Keratinocyte (primary cell): ENCODE measurements around the gene C7orf25. TPM values are rescaled to one million over a fixed set of nuclear protein-coding genes. Genes with fewer than 3 reads are reported as not detected.

Experiments used
- DNase-seq: peaks from one replicate; pipeline ENCODE4 v3.0.0-alpha.2; 2011; ENCODE audit warnings: low read depth, missing footprints, low spot score
- FAIRE-seq: peaks from 2 replicates; lab custom pipeline; 2011; peaks lifted over from hg19 to GRCh38; lab: Jason Lieb, UNC
- H2AFZ ChIP-seq: 2 replicates; pipeline ENCODE4 v1.6.0; 2012; ENCODE audit warnings: low read length, control low read depth, inconsistent platforms; ENCODE audit not compliant: control insufficient read depth
- H3K27ac ChIP-seq: 2 replicates; pipeline ENCODE4 v1.5.1; 2011; ENCODE audit warnings: low read length; ENCODE audit not compliant: control insufficient read depth, insufficient read depth
- H3K27me3 ChIP-seq: 3 replicates; pipeline ENCODE4 v1.6.0; 2011; ENCODE audit warnings: low read length; ENCODE audit not compliant: control insufficient read depth, insufficient read depth; ENCODE audit errors: extremely low read depth
- H3K36me3 ChIP-seq, 2 experiments: 2 replicates in 1 of 2; 3 replicates in 1 of 2; pipeline ENCODE4 v1.5.1; 2011; ENCODE audit warnings: low read length in 2 of 2, mild to moderate bottlenecking in 1 of 2; ENCODE audit not compliant: control insufficient read depth in 2 of 2, insufficient read depth in 2 of 2; ENCODE audit errors: extremely low read depth in 1 of 2
- H3K4me1 ChIP-seq: 3 replicates; pipeline ENCODE4 v1.5.1; 2011; ENCODE audit warnings: low read length; ENCODE audit not compliant: control insufficient read depth, insufficient read depth; ENCODE audit errors: extremely low read depth
- H3K4me2 ChIP-seq: 3 replicates; pipeline ENCODE4 v1.6.0; 2011; ENCODE audit warnings: low read depth, low read length; ENCODE audit not compliant: control insufficient read depth, insufficient read depth; ENCODE audit errors: extremely low read depth
- H3K4me3 ChIP-seq, 3 experiments: fragments of 200-600 bp in 1 of 3; sonication (generic) in 1 of 3; 2 replicates in 2 of 3; 3 replicates in 1 of 3; pipeline ENCODE4 v1.5.1; 2011 to 2016; ENCODE audit warnings: low read length in 3 of 3, mild to moderate bottlenecking in 3 of 3, control low read depth in 2 of 3, inconsistent platforms in 1 of 3, low read depth in 1 of 3, mixed read lengths in 1 of 3, mixed run types in 1 of 3, moderate library complexity in 1 of 3; ENCODE audit not compliant: control insufficient read depth in 2 of 3, insufficient read depth in 2 of 3; ENCODE audit errors: extremely low read depth in 1 of 3
- H3K79me2 ChIP-seq: 2 replicates; pipeline ENCODE4 v1.6.0; 2012; ENCODE audit warnings: low read length; ENCODE audit not compliant: control insufficient read depth, insufficient read depth
- H3K9ac ChIP-seq: 3 replicates; pipeline ENCODE4 v1.6.0; 2011; ENCODE audit warnings: low read length; ENCODE audit not compliant: control insufficient read depth, insufficient read depth; ENCODE audit errors: extremely low read depth
- H3K9me1 ChIP-seq: 3 replicates; pipeline ENCODE4 v1.6.0; 2011; ENCODE audit warnings: low read length; ENCODE audit not compliant: control insufficient read depth, insufficient read depth; ENCODE audit errors: extremely low read depth
- H3K9me3 ChIP-seq: 2 replicates; pipeline ENCODE4 v1.5.1; 2012; ENCODE audit warnings: low read depth, low read length; ENCODE audit not compliant: control insufficient read depth
- H4K20me1 ChIP-seq: 3 replicates; pipeline ENCODE4 v1.6.0; 2011; ENCODE audit warnings: low read length; ENCODE audit not compliant: control insufficient read depth, insufficient read depth; ENCODE audit errors: extremely low read depth
- CTCF ChIP-seq, 3 experiments: IDR thresholded peaks in 1 of 3; conservative IDR thresholded peaks in 1 of 3; optimal IDR thresholded peaks in 1 of 3; 2 replicates in 2 of 3; 3 replicates in 1 of 3; pipeline versions ENCODE3 to v1.5.1; 2011; ENCODE audit warnings: low read length in 3 of 3, mild to moderate bottlenecking in 3 of 3, moderate library complexity in 2 of 3, control low read depth in 1 of 3, inconsistent platforms in 1 of 3; ENCODE audit not compliant: insufficient read depth in 2 of 3; ENCODE audit errors: extremely low read depth in 1 of 3
- EZH2 ChIP-seq: IDR thresholded peaks from one replicate; pipeline ENCODE4 v1.6.1; 2012; ENCODE audit warnings: inconsistent platforms, mild to moderate bottlenecking, low read length, moderate library complexity
- dilution Hi-C: fragments of 300-500 bp; cut with MboI; formaldehyde crosslinking; loops from one replicate; pipeline ENCODE4 v1.7.0; 2020; ENCODE audit warnings: low sequenced_read_pairs; ENCODE audit not compliant: extremely low pct_ligation_motif_present
- polyA plus RNA-seq, 5 experiments: library from polyadenylated mRNA; depleted of rRNA in 3 of 5; stranded (reverse) in 3 of 5; stranded (forward) in 1 of 5; unstranded in 1 of 5; fragments of >200 nt; gene quantifications; 1 replicate in 1 of 5; 2 replicates in 3 of 5; 3 replicates in 1 of 5; pipeline versions ENCODE4 v1.2.1 to v1.2.3, GENCODE V29; 2011 to 2012; ENCODE audit warnings: missing spikeins in 2 of 5, low read depth in 1 of 5, low replicate concordance in 1 of 5

C7orf25 gene
- polyA plus RNA-seq, 1 donor (not counting 4 experiments of a cell fraction or from before 2014, with no cell fraction given): 3.1 TPM

GRCh38 chr7:42960762-42961161, 48.9 kb upstream of the C7orf25 start:
- no peak overlapping the region for H3K27ac ChIP-seq
- FAIRE-seq (no peak), DNase-seq (no peak)
- H4K20me1 ChIP-seq: no peaks in the 10 kb centered on the region
- no peaks in the 10 kb centered on the region for H3K9me3 ChIP-seq
- peaks cover 5% of the 10 kb centered on the region for H3K27me3 ChIP-seq
- no peak overlapping the region for H2AFZ ChIP-seq
- dilution Hi-C loops: no loop called here
- H3K4me2 ChIP-seq: no peak overlapping the region
- no peaks in the 10 kb centered on the region for H3K36me3 ChIP-seq
- H3K9me1 ChIP-seq: no peaks in the 10 kb centered on the region
- H3K79me2 ChIP-seq: no peaks in the 10 kb centered on the region
- no peak for TF ChIP-seq EZH2
- TF ChIP-seq CTCF (optimal IDR thresholded peaks at IDR 0.05 in 1 of 3, IDR thresholded peaks at IDR 0.05 in 1 of 3, conservative IDR thresholded peaks at IDR 0.05 in 1 of 3; ENCODE audit: extremely low read depth in 1 of 3, insufficient read depth in 2 of 3, low read length in 3 of 3): no peak
- no peaks in the 10 kb centered on the region for H3K4me1 ChIP-seq
- H3K4me3 ChIP-seq: no peak overlapping the region
- H3K9ac ChIP-seq: no peak overlapping the region

DNA sequence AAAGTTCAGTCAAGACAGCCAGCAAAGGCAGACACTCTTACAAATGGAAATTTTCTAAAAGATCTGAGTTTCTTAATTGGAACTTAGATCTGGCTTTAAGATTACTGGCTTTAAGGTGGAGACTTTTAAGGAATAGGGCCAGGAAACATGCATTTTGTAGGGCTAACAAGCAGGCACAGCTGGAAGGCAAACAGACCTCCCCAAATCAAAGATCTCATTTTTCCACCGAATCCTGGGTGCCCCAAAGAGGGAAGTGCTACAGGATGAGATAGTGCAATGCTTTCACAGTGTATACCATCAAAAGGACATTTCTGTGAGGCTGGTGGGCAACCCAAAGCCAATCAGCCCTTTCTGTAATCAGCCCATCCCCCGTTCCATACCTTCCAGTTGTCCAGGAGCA, 47.7 kb upstream of the C7orf25 start:
- peaks cover 5% of the 10 kb centered on the region for H3K27me3 ChIP-seq
- FAIRE-seq: no peak
- no peak overlapping the region for H2AFZ ChIP-seq
- H3K9me3 ChIP-seq: no peaks in the 10 kb centered on the region
- H3K27ac ChIP-seq: no peak overlapping the region
- dilution Hi-C loops: no loop called here
- H3K9me1 ChIP-seq: no peaks in the 10 kb centered on the region
- no peaks in the 10 kb centered on the region for H3K36me3 ChIP-seq
- H4K20me1 ChIP-seq: no peaks in the 10 kb centered on the region
- no peaks in the 10 kb centered on the region for H3K4me1 ChIP-seq
- no peak overlapping the region for H3K4me3 ChIP-seq
- TF ChIP-seq CTCF (optimal IDR thresholded peaks at IDR 0.05 in 1 of 3, IDR thresholded peaks at IDR 0.05 in 1 of 3, conservative IDR thresholded peaks at IDR 0.05 in 1 of 3; ENCODE audit: extremely low read depth in 1 of 3, insufficient read depth in 2 of 3, low read length in 3 of 3): no peak
- no peak for TF ChIP-seq EZH2
- DNase-seq: no peak
- H3K9ac ChIP-seq: no peak overlapping the region
- no peak overlapping the region for H3K4me2 ChIP-seq
- H3K79me2 ChIP-seq: no peaks in the 10 kb centered on the region
